ENCODE data around the gene SMARCC1.
"Not testable (repeated sequence)": the region's sequence is repeated elsewhere in the genome, so short reads cannot be mapped to it uniquely, and the experiment has no call there.

SMARCC1 gene

DNA sequence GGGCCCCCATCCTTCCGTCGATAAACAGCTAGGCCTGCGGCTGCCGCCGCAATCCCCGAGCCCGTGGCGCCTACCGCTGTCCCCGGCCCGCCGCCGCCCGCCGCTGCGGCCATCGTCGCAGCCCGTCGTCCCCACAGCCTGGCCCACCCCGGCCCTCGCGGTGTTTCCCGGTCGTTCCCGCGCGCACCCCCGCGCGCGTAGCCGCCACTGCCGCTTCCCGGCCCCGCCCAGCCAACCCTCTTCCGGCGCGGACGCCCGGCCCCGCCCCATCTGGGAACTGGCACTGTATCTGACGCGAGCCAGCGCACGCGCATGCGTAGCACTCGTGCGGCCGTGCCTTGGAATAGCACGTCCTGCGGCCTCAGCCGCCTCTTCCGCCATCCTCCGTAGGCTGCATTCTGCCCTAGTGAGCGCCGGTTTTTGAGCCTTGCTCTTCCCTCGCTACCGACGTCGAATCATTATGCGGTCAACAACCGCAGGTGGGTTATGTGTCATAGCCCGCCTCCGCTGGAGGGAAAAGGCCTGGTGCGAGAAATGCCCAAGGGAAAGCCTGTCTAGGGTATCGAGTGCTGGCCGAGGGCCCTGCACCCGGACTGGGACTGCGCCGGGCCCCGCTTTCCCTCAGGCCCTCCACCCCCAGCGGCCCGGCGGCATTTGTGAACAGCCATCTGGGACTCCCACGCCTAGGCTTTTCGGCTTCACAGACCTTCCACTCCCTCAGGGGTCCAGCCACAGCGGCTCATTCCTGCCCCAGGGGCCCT lies at the start of gene SMARCC1:
TSS of gene SMARCC1 (minus strand) at position 209 of the 761 bp plus-strand sequence. CDS start at position 113, 96 bp downstream.
- peak; percentile 65 for DNase-seq

DNA sequence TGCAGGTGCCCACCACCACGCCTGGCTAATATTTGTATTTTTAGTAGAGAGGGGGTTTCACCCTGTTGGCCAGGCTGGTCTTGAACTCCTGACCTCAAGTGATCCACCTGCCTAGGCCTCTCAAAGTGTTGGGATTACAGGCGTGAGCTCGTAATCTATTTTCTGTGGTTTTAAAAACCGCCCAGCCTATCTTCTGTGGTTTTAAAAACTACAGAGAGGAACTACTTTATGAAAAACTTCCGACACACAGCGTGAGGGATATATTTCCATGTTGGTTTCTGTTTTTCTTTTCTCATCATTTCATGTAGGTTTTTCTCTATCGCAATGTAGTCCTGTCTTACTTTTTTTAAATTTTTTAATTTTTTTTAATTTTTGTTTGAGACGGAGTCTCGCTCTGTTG lies 47.8 kb upstream of the SMARCC1 start:
- DNase-seq, result not testable (repeated sequence)

DNA sequence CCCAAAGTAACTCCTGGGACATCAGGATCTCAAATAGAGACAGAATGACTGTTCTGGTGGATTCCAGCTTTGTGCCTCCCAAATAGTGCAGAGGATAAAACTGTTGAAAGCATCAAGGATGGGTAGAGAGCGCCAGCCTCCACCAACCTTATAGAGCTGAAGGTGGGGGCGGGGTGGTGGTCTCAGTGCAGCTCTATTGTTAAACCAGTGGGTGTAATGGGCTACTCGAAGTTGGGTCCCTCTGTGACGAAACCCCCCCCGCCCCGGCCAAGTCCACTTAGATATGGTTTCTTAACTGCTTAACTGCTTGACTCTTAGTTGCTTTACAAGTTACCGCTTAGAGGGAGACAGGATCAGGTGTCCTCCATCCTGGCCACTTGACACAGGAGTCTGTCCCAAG lies 43.9 kb upstream of the SMARCC1 start:
- no peak for DNase-seq

DNA sequence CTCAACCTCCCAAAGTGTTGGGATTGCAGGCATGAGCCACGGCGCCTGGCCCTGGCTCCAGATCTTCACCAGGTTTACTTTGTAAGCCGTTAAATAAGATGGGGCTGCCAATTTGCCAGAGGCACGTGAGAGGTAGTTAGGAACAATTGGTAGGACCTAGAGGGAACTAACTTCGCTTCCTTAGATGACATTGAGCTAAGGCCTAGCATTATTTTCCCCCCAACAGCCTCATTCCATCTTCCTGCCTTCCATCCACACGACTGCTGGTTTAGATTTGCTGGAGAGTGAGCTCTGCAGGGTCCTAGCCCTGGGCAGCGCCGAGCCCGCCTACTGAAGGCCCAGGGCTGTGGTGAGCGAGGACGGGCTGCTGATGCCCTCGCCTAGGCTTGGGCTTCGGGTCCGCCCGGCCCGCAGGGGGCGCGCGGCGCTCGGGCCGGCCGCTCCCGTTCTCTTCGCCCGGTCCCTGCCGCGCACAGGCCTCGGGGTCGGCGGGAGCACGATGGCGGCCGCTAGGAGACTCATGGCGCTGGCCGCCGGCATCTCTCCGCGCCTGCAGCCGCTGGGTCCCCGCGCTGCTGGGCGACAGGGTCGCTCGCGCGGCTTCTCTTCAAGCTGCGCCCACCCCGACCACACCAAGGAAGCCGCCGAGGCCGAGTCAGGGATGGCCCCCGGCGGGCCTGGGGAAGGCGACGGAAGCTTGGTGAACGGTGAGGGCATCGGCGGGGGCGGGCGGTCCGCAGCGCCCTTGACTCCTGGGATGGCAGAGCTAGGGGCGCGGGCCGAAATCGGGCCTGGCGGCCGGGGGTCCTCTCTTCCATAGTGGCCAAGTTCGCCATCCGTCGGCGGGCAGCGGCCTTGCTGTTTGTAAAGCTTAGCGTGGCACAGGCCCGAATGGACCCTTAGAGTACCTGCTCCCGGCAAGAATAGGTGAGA lies 43.1 kb upstream of the SMARCC1 start:
- DNase-seq, result peak; percentile 32

DNA sequence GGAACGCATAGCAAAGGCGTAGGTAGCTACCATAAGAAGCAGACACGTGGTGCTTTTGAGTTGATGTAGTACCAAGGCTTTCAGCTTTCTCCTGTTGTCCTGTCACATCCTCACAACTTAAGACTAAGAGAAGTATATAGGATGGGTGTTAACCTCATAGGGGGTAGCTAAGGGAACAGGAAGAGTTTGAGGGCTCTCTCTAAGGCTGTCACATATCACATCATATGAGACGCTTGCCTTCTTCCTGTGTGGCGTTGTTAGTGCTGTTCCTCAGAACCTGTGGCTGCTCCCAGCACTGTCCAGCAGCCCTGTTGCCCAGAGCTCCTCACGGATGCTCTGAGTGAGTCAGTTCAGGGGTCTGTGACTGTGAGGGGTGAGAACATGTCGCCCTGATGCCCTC lies 35.9 kb upstream of the SMARCC1 start:
- no peak for DNase-seq

DNA sequence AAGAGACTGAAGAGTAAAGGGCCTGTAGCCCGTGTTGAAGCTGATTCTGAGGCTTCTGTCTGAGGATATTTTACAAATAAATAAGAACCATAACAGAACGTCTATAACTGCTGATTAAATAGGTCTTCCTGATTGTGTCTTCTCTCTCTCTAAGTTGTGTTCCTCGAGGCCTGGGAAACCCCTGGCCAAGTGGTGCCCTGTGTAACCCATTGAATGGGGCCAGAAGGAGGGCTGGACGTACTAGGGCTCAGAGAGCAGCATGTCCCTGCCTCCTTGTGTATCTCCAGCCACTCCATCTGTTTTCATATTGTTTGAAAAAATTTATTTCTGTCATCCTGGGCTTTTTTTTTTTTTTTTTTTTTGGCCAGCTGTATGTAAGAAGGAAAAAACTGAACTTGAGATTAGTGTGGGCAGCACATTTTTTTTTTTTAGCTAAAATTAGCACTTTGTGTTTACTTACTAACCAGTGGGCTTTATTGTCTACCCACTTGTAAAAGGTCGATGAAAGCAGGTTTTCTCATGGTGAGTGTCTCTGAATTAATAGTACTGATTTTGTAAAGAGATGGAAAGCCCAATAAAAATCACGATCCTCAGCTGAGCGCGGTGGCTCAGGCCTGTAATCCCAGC lies 32.0 kb upstream of the SMARCC1 start:
- DNase-seq, result no peak

DNA sequence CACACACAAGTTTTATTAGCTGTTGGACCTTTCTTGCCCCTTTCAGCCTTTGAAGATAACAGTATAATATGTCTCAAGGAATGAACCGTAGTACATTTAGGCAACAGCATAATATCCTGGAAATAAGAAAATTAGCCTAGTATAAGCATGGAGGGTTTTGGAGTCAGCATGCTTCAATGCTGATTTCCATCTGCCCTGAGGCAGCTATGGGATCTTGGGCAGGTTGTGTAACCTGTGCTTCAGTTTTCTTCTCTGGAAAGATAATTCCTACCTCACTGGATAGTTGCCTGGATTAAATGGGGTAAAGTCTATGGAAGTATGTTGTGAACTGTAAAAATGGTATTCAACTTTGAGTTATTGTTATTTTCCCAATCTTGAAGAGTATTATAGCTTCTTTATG lies 22.9 kb upstream of the SMARCC1 start:
- no peak for DNase-seq

DNA sequence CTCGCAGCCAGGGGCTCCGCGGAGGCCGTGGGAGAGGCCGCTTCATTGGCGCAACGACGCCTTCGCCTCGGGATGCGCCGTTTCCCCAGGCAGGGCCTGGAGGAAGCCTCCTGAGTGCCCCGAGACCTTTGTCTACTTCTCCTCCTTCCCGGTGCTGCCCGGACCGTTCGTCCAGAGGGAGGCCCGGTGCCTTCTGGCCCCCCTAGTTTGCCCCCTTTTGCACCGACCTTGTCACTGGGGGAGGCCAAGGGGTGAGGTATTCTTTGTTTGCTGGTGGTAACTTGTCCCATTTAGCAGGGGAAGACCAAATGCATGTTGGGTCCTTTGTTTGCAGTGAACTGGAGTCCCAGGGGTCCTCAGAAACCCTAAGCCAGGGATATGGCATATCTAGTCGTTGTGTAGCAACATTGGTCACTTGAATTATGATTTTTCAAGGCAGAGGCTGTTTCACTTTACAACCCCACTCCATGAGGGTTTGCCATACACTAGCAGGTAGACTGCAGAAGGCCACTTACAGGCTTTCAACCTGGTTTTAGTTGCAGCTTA lies 21.9 kb upstream of the SMARCC1 start:
- no peak for DNase-seq

DNA sequence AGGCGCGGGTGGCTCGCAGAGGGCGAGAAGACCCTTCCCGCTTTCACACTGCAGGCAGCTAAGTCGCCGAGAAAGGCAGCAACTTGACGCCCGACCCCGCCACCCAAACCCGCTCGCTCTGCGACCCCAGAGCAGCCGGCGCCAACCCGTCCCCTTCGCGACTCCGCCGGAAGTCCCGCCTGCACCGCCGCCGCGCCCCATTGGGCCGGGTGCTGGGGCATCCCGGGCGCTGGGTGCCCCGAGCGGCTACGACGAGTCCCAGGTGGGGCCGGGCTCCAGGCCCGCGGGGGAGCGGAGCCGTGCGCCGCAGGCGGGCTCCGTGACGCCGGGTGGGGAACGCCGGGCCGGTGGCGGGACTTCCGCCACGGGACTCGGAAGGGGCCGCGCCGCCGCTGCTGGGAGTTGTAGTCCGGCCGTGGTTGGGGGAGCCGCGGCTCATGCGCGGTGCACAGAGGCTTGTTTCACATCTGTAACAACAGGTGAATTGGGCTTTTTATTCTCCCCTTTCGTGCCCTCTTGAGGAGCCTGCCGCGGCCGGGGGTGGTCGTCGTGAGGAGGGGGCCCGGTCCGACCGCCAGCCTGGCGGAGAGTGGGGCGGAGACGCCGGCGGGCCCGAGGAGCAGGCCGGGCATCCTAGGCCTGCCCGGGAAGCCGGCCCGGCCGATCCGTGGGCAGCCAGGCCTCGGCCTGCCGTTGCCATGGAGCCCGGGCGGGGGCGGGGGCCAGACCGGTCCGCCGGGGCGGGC lies 21.2 kb upstream of the SMARCC1 start, which contains the start of gene DHX30:
TSS of gene DHX30 (plus strand) at position 405 of the 746 bp plus-strand sequence. CDS start 7,546 bp downstream, outside the sequence.
- peak; percentile 26 for DNase-seq

DNA sequence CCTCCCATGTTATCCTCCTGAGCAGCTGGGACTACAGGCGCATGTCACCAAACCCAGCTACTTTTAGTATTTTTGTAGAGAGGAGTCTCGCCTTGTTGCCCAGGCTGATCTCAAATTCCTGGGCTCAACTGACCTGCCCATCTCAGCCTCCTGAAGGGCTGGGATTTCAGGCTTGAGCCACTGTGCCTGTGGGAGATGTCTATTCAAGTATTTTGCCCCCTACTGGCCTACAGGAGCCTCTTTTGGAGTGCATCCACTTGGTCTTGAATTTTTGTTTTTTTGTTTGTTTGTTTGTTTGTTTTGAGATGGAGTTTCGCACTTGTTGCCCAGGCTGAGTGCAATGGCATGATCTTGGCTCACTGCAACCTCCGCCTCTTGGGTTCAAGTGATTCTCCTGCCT lies 18.0 kb upstream of the SMARCC1 start:
- no peak for DNase-seq

DNA sequence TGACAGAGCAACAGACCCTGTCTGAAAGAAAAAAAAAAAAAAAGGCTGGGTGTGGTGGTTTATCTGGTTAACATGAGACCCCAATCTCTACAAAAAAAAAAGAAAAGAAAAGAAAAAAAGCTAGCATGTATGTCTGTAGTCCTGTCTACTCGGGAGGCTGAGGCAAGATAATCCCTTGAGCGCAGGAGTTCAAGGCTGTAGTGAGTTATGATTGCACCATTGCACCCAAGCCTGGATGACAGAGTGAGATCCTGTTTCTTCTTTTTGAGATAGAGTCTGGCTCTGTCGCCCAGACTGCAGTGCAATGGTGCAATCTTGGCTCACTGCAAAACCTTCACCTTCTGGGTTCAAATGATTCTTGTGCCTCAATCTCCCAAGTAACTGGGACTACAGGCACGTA lies 12.9 kb upstream of the SMARCC1 start:
- DNase-seq, result no peak

DNA sequence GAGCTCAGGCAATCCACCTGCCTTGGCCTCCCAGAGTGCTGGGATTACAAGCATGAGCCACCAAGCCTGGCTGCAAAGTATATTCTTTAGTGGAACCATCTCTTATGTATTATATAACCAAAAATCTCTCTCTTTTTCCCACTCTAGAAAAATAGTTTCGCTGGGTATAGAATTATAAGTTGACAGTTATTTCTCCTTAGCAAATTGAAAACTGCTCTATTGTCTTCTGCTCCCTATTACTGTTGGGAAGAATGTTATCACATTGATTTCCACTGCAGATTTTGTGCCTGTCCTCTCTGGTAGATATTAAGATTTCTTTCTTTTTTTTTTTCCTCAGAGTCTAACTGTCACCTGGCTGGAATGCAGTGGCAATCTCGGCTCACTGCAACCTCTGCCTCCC lies 11.0 kb upstream of the SMARCC1 start:
- DNase-seq, result no peak

DNA sequence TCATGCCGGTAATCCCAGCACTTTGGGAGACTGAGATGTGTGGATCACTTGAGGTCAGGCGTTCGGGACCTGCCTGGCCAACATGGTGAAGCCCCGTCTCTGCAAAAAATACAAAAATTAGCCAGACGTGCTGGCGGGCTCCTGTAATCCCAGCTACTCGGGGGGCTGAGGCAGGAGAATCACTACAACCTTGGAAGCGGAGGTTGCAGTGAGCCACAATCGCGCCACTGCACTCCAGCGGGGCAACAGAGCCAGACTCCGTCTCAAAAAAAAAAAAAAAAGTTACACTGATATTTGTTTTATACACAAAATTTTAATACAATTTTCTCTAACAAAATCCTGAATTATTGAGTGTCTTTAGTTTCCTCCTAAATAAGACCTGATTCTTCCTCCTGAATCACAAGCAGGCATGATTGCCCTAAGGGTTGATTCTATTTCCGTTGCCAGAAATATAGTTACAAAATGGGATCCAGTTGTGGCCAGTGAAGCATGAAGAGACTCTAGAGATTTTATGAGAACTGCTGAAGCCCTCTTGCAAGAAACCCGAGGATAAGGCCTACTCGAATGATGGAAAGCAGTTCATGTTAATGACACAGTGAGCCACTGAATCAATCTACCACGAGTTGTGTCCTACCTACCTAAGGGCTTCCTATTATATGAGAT lies 9.6 kb upstream of the SMARCC1 start:
- DNase-seq, result no peak

DNA sequence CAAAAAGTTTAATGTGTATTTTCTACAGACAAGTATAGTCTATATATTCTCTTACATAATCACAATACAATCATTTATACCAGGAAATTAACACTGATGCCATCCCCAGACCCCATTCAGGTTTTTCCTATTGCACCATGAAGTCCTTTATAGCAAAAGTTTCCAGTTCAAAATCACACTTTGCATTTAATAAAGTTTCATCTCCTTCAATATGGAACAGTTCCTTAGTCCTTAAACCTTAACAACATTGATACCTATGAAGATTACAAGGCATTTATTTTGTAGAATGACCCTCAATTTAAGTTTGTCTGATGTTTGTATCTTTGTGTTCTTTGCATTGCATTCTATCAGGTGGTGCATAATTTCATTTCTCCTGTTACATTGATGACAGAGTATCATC lies 2.0 kb upstream of the SMARCC1 start:
- no peak for DNase-seq

DNA sequence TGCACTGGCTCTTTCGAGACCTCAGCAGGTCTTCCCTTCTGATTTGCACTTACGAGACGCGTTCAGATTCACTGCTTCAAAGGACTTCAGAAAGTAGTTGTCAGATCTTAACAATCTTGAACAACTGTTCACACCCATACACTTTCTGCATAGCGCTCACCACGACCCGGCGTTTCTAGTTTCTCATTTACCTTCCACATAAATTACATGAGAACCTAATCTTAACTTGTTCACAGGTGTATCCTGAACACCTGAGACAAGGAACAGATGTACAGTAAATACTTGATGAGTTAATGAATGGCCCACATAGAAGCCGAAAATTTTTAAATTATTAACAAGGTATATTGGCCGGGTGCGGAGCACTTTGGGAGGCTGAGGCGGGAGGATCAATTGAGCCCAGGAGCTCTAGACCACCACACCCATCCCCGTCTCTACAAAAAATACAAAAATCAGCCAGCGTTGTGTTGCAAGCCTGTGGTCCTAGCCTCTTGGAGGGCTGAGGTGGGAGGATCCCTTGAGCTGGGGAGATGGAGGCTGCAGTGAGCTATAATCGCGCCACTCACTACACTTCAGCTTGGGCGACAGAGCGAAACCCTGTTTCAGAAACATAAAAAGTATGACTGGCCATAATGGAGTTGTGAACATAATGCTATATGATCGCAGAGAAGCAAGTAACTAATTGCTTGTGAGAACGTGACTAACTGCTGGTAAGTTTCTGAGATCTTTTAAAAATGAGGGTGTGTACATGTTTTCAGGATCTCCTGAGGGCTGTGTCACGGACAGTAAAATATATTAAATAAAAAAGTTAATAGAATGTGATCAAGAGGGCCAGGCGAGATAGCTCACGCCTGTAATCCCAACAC lies 984 bp upstream of the SMARCC1 start:
- DNase-seq, result no peak

DNA sequence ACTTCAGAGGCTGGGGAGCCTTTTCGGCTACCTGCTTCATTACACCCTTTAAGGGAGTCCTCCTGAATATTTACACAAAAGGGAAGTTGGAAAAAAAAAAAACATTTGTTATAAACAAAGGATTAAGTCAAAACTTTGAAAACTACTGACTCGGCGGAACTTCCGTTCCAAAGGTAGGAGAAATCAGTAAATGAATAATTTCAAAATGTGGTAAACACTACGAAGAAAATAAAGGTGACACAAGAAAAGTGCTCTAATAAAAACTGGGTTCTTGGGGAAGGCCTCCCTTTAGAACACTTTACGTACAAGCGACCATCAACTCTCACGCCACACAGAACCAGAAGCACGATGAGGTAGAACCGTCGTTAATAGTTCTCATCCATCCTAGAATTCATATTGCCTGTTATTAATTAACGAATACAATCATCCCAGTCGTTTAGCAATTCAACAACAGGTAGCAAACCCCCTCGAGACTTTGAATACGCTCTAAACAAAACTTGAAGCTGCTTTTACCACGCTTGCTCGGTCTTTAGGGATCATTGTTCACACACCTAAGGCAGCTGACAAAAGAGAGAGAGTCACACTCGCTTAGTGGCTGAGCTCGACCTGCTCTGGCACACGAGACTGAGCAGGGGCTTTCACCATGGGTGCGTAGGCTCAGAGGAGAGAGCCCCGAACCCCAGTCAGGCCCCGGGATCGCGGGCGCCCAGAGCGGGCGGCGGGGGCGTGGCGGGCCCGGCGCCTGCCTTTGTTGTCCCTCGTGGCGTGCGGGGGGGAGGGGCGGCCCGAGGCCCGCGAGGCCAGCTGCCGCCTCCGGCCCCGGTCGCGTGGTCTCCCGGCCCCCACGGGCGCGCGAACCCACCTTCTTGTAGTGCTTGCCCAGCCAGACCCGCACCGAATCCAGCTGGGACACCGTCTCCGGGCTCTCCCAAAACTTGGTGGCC lies 680 bp downstream of the SMARCC1 start:
- DNase-seq, result no peak

DNA sequence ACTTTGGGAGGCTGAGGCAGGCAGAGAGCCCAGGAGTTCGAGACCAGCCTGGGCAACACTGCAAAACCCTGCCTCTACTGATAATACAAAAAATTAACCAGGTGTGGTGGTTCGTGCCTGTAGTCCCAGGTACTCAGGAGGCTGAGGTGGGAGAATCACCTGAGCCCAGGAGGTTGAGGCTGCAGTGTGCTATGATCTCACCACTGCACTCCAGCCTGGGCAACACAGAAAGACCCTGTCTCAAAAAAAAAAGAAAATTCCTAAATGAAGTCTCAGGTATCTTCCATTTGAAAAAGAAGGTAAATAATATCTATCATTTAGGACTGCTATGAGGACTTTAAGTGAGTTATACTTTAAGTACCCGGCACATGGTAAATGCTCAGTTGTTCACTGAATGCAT lies 2.9 kb downstream of the SMARCC1 start:
- DNase-seq, result no peak

DNA sequence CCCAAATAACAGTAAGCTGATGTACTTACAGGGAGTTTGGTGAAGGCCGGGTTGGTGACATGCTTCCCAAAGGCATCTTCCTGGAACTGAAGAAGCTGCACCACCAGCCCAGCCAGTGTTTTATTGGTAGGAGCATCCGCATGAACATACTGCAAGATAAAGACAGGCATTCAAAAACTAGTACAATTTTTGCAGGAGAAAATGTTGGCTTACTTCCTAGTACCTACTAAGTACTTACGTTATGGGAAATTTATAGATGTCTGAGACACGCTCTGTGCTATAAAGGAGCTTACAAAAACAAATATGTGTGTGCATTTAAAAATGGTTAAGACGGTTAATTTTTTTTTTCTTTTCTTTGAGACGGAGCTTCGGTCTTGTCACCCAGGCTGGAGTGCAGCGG lies 8.9 kb downstream of the SMARCC1 start:
- no peak for DNase-seq

DNA sequence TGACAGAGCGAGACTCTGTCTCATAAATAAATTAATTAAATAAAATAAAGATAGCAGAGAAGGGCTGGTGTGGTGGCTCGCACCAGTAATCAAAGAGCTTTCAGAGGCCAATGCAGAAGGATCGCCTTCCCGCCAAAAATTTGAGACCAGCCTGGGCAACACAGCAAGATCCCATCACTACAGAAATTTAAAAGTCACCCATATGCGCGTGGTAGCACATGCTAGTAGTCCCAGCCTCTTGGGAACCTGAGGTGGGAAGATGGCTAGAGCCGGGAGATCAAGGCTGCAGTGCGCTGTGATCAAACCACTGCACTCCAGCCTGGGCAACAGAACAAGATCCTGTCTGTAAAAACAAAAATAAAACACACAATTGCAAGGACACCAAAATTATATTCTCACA lies 9.6 kb downstream of the SMARCC1 start:
- DNase-seq, result no peak

DNA sequence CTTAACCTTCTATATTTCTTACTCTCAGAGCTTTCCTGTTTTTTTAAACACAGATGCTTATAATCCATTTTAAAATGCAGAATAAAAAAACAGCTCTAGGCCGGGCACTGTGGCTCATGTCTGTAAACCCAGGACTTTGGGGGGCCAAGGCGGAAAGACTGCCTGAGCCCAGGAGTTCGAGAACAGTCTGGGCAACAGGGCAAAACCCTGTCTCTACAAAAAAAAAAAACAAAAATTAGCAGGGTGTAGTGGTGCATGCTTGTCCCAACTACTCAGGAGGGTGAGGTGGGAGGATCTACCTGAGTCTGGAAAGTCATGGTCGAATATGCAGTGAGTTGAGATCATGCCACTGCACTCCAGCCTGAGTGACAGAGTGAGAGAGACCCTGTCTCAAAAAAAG lies 15.5 kb downstream of the SMARCC1 start:
- DNase-seq, result no peak
